ENCODE measurements around the gene MRPS22. TPM values are rescaled to one million over a fixed set of nuclear protein-coding genes. Genes with fewer than 3 reads are reported as not detected.

Gene MRPS22
- polyA plus RNA-seq, 1 experiment, result 38.2 TPM

DNA sequence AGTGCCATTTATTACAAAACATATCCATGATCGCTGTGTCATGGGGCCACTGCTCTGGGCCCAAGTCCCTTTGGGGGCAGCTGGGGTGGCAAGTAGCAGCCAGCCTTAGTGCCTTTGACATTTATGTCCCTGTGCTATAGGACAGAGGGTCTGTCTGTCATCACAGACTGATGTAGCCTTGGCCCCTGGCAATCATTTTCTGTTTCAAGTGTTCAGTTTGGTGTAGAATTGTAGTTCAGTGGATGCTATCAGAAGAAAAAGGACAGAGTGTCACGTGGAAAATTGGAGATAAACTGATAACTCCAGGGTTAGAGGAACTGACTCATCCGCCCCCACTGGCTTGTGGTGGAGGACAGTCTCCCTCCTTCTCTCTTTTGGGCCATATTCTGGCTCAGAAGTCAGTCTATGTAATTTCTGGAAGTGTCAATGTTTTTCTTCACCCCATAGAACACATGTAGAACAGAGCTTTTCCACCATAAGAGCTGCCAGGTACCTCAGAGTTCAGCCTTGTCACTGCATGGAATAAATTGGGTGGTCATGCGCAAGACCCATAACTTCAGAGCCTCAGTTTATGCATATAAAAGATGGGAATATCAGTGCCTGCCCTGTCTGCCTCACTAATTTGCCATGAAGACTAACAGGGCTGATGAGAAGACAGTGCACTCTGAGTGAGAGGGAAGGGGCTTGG, 4.5 kb upstream of the MRPS22 start:
- DNase-seq (ENCODE audit: low read depth), result no peak
- H3K27me3 ChIP-seq (ENCODE audit: control insufficient read depth, insufficient read depth, low read length), result no peaks in the 10 kb centered on the region
- POLR2A ChIA-PET, result no interaction called here
- no peak overlapping the region for H3K4me3 ChIP-seq (ENCODE audit: low read depth, low read length)
- H3K36me3 ChIP-seq (ENCODE audit: control insufficient read depth, insufficient read depth, low read length), result no peaks in the 10 kb centered on the region
- CTCF ChIA-PET, result interaction anchor here (1.2 to 4.0 kb wide), 3 partner anchors 10 to 228 kb away, joined by 3 to 17 read pairs (median 15); no protein-coding TSS in a partner anchor
- TF ChIP-seq, protein P1, sequence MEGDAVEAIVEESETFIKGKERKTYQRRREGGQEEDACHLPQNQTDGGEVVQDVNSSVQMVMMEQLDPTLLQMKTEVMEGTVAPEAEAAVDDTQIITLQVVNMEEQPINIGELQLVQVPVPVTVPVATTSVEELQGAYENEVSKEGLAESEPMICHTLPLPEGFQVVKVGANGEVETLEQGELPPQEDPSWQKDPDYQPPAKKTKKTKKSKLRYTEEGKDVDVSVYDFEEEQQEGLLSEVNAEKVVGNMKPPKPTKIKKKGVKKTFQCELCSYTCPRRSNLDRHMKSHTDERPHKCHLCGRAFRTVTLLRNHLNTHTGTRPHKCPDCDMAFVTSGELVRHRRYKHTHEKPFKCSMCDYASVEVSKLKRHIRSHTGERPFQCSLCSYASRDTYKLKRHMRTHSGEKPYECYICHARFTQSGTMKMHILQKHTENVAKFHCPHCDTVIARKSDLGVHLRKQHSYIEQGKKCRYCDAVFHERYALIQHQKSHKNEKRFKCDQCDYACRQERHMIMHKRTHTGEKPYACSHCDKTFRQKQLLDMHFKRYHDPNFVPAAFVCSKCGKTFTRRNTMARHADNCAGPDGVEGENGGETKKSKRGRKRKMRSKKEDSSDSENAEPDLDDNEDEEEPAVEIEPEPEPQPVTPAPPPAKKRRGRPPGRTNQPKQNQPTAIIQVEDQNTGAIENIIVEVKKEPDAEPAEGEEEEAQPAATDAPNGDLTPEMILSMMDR (IDR thresholded peaks at IDR 0.05; ENCODE audit: insufficient read depth, low read depth, low read length), result no peak

DNA sequence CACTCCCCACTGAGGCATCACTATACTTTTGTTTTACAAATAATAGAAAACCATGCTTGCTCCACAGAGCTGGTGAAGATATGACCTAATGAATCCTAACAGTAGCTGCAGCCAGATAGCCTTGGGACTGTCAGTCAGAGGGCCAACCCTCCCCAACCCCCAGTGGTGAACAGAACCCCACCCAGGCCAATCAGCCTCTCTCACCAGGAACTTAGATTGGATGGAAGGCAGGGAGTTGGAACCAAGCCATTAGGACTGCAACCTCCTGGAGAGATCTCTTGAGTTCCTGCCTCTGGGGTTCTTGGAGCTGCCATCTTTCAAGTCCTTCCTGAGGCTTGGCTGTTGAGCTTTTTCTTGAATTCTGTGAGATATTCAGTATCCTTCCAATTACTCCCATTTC, 3.0 kb upstream of the MRPS22 start:
- ChIA-PET POLR2A (no interaction called here), CTCF (interaction anchor here (1.2 to 4.0 kb wide), 3 partner anchors 11 to 229 kb away, joined by 3 to 17 read pairs (median 15); no protein-coding TSS in a partner anchor)

DNA sequence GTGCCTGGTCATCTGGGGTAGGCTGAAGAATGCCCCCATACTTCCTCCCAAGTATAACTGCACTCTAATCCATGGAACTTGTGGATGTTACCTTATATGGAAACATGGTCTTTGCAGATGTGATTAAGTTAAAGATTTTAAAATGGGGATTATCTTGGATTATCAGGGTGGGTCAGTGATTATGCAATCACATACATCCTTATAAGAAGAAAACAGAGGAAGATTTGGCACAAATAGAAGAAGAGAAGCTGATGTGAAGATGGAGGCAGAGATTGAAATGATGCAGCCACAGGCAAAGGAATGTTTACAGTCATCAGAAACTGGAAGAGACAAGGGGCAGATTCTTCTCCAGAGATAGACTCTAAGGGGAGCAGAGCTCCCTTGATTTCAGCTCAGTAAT, 1.8 kb upstream of the MRPS22 start:
- no peak overlapping the region for H3K4me3 ChIP-seq (ENCODE audit: low read depth, low read length)
- H3K27me3 ChIP-seq (ENCODE audit: control insufficient read depth, insufficient read depth, low read length), result no peaks in the 10 kb centered on the region
- 0 out of 2 replicates have a peak, but pooled peaks cover under 1% of the 10 kb centered on the region for H3K36me3 ChIP-seq (ENCODE audit: control insufficient read depth, insufficient read depth, low read length)
- TF ChIP-seq, protein P1 (IDR thresholded peaks at IDR 0.05; ENCODE audit: insufficient read depth, low read depth, low read length), result no peak
- ChIA-PET POLR2A (no interaction called here), CTCF (interaction anchor here (1.5 to 4.0 kb wide), 2 partner anchors 12 to 231 kb away, joined by 10 to 15 read pairs; no protein-coding TSS in a partner anchor)
- DNase-seq (ENCODE audit: low read depth), result no peak

More for the DNA sequence above, 3.0 kb upstream of the MRPS22 start:
- DNase-seq (ENCODE audit: low read depth), result no peak
- Histone ChIP-seq H3K27me3 (ENCODE audit: control insufficient read depth, insufficient read depth, low read length) (no peaks in the 10 kb centered on the region), H3K36me3 (ENCODE audit: control insufficient read depth, insufficient read depth, low read length) (no peaks in the 10 kb centered on the region), H3K4me3 (ENCODE audit: low read depth, low read length) (no peak overlapping the region)
- TF ChIP-seq, protein P1 (IDR thresholded peaks at IDR 0.05; ENCODE audit: insufficient read depth, low read depth, low read length), result no peak

DNA sequence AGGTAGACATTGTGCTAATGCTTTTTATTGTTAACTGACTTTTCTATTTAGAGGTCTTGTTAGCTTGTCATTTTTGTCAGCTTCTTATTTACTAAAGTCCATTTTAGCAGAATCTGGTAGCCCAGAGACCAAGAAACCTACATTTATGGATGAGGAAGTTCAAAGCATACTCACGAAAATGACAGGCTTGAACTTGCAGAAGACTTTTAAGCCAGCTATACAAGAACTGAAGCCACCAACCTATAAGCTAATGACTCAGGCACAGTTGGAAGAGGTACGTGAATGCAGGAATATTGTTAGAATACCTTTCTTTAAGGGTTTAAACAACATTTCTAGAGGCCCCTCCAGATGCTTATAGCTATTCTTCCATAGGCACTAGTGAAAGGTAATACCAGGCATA, 3.0 kb downstream of the MRPS22 start:
- POLR2A ChIA-PET, result no interaction called here
- CTCF ChIA-PET, result interaction anchor here (0.8 to 1.1 kb wide), 4 partner anchors 9 to 926 kb away, joined by 3 read pairs; no protein-coding TSS in a partner anchor
- H3K36me3 ChIP-seq (ENCODE audit: control insufficient read depth, insufficient read depth, low read length), result peaks cover 8% of the 10 kb centered on the region; the same call in 1 of the 2 replicates

DNA sequence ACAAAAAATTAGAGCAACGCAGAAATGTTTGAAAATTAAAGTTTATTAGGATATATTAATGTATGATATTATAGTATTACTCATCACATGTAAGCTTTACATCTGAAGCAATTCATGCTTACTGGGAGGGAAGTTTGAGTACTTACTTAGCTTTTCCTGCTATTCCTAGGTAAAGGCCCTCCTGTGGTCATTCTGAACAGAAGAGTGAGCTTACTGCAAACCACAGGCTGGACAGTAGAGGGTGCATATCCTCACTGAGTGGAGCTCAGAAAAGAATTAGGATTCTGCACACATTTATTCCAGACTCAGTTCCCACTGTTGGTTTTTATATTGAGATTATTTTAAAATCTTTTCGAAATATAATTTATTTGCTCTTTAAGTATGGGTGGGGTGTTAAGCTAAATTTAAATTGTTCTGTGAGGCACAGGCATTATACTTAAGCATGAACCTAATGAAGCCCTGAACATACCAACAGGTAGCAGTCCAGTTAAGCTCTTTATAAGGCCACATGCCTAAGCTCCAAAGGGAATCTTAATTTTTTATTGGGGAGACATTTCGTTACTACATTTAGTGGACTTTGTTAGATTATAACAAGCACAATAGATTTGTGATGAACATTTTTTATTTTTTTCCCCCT, 10.2 kb downstream of the MRPS22 start:
- ChIA-PET CTCF (interaction anchor here (0.6 to 2.5 kb wide), 10 partner anchors 10 to 590 kb away, joined by 3 to 12 read pairs (median 4); no protein-coding TSS in a partner anchor), POLR2A (no interaction called here)
- no peak for DNase-seq (ENCODE audit: low read depth)
- TF ChIP-seq, protein P1 (IDR thresholded peaks at IDR 0.05; ENCODE audit: insufficient read depth, low read depth, low read length), result peak; percentile 90
- Histone ChIP-seq H3K36me3 (ENCODE audit: control insufficient read depth, insufficient read depth, low read length) (peaks cover 16% of the 10 kb centered on the region), H3K4me3 (ENCODE audit: low read depth, low read length) (no peak overlapping the region), H3K27me3 (ENCODE audit: control insufficient read depth, insufficient read depth, low read length) (no peaks in the 10 kb centered on the region)

More for the DNA sequence above, 3.0 kb downstream of the MRPS22 start:
- no peak overlapping the region for H3K4me3 ChIP-seq (ENCODE audit: low read depth, low read length)
- no peaks in the 10 kb centered on the region for H3K27me3 ChIP-seq (ENCODE audit: control insufficient read depth, insufficient read depth, low read length)
- no peak for DNase-seq (ENCODE audit: low read depth)
- TF ChIP-seq, protein P1 (IDR thresholded peaks at IDR 0.05; ENCODE audit: insufficient read depth, low read depth, low read length), result no peak

Data from BJ (cell line).